Right lobe of liver (tissue), 6 donors: ENCODE results near the gene GOLT1A. TPM values are rescaled to one million over a fixed set of nuclear protein-coding genes. Genes with fewer than 3 reads are reported as not detected.

Source experiments
- ATAC-seq, 4 donors: fragments of 200-7000 bp; cut with Tn5 transposase; one replicate each; pipeline ENCODE4 v1.9.1; 2020; ENCODE audit warnings: mild to moderate bottlenecking in 4 of 4, moderate library complexity in 4 of 4
- DNase-seq, 3 donors: peaks; one replicate each; pipeline ENCODE4 v3.0.0-alpha.2; 2020
- H3K27ac ChIP-seq, 3 donors: fragments of 200-600 bp; one replicate each; pipeline ENCODE4 v1.8.0; 2022
- H3K27me3 ChIP-seq, 2 donors: fragments of 200-600 bp; one replicate each; pipeline ENCODE4 v1.8.0; 2022
- H3K36me3 ChIP-seq, 4 donors: fragments of 200-600 bp; sonication (generic) in 1 of 4; one replicate each; pipeline versions ENCODE4 v1.5.1 to v1.8.0; 2017 to 2022; ENCODE audit warnings: control low read depth in 1 of 4
- H3K4me1 ChIP-seq, 4 donors: fragments of 200-600 bp; sonication (generic) in 1 of 4; one replicate each; pipeline versions ENCODE4 v1.5.1 to v1.8.0; 2017 to 2022; ENCODE audit warnings: control low read depth in 1 of 4
- H3K4me3 ChIP-seq, 3 donors: fragments of 200-600 bp; one replicate each; pipeline ENCODE4 v1.8.0; 2022
- H3K9me3 ChIP-seq, 4 donors: fragments of 200-600 bp; sonication (generic) in 1 of 4; one replicate each; pipeline versions ENCODE4 v1.5.1 to v1.8.0; 2017 to 2022; ENCODE audit warnings: control low read depth in 1 of 4
- CTCF ChIP-seq, 4 donors: fragments of 200-600 bp in 3 of 4; fragments of 450-650 bp in 1 of 4; IDR thresholded peaks; one replicate each; pipeline versions ENCODE4 v1.5.1 to v1.8.0; 2016 to 2022; ENCODE audit warnings: antibody characterized with exemption in 4 of 4, mild to moderate bottlenecking in 2 of 4
- POLR2A ChIP-seq: fragments of 450-650 bp; IDR thresholded peaks from one replicate; pipeline ENCODE4 v1.6.1; 2017; ENCODE audit warnings: antibody characterized with exemption, mild to moderate bottlenecking
- WGBS: methylation state at CpG from one replicate; pipeline ENCODE4 v1.1.6; 2018; ENCODE audit warnings: low coverage, low lambda C conversion rate; ENCODE audit not compliant: insufficient coverage; ENCODE audit errors: missing lambda C conversion rate; 5-methylcytosine and 5-hydroxymethylcytosine counted together
- intact Hi-C, 2 donors: fragments of 100-400 bp; cut with DNase I; formaldehyde crosslinking; loops; one replicate each; pipeline versions ENCODE4 v1.11.2 to v1.14.1; 2022
- total RNA-seq, 6 experiments: library from RNA; depleted of rRNA in 2 of 6; stranded (reverse); fragments of >200 nt in 2 of 6; fragmentation: NEBNext Ultra II Directional in 3 of 6; extraction: Animal tissue kit (Norgen Biotek cat#: 25700) in 3 of 6; gene quantifications; one replicate each; pipeline versions ENCODE4 v1.1.0 to v1.2.4, GENCODE V29; 2016 to 2023
- donor health status: DM: no; HTN: yes; CAD: no.
- donor health status: DM: no; HTN: no; CAD: no.
- donor health status: DM: no; HTN: no; CAD: no.
- donor health status: DM: no; HTN: yes; CAD: no.
- donor health status: DM: no; HTN: yes; CAD: no.

GOLT1A gene
- total RNA-seq, 6 experiments from 2014 or later = 49.4 to 103 (median 74.5) TPM

DNA sequence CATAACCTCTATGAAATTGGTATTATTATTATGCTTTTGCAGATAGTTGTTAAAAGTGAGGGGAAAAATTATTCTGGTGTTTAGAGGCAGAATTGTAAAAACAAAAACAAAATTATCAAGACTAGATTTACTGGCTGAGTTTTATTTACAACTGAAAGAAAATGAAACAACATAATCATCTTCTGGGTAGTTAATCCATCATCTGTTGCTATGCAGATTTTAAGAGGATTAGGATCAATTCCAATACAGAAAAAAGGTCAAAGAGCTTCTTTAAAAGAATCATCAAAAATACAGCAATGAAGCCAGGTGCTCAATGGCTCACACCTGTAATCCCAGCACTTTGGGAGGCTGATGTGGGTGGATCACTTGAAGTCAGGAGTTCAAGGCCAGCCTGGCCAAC is 8.3 kb downstream of the GOLT1A start:
- no peak for ATAC-seq
- no peaks in the 10 kb centered on the region for H3K27me3 ChIP-seq
- peaks cover 0 to 28% (median 10%) of the 10 kb centered on the region in 4 donors for H3K4me1 ChIP-seq
- no peaks in the 10 kb centered on the region for H3K9me3 ChIP-seq
- H3K36me3 ChIP-seq = peaks cover 0 to 5% (median 0%) of the 10 kb centered on the region in 4 donors
- H3K4me3 ChIP-seq = no peak overlapping the region
- no peak for DNase-seq
- intact Hi-C loops = loop anchor here in 1 of 2 donors (5.0 kb wide), 1 partner anchor 43 kb away; no protein-coding TSS in a partner anchor
- TF ChIP-seq CTCF (IDR thresholded peaks at IDR 0.05) = no peak
- TF ChIP-seq POLR2A = no peak
- no peak overlapping the region for H3K27ac ChIP-seq

DNA sequence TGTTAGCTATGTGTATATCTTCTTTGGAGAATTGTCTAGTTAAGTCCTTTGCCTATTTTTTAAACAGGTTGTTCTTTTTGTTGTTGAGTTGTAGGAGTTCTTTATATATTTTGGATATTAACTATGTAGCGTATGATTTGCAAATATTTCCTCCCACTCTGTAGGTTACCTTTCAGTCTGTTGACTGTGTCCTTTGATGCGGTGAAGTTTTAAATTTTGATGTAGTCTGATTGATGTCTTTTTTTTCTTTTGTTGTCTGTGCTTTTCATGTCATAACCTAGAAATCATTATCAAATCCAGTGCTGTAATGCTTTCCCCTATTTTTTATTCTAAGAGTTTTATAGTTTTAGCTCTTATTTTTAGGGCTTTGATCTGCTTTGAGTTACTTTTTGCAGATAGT is 8.8 kb downstream of the GOLT1A start:
- Histone ChIP-seq H3K27me3 (no peaks in the 10 kb centered on the region), H3K4me1 (peaks cover 0 to 26% (median 10%) of the 10 kb centered on the region in 4 donors), H3K9me3 (no peaks in the 10 kb centered on the region), H3K4me3 (no peak overlapping the region), H3K36me3 (peaks cover 0 to 5% (median 0%) of the 10 kb centered on the region in 4 donors), H3K27ac (no peak overlapping the region)
- intact Hi-C loops = loop anchor here in 1 of 2 donors (5.0 kb wide), 1 partner anchor 43 kb away; no protein-coding TSS in a partner anchor
- DNase-seq (no peak), ATAC-seq (no peak)
- no peak for TF ChIP-seq POLR2A
- 85% methylated on average over 2 of the region's 2 CpGs for WGBS

GRCh38 chr1:204203206-204203767 is 10.5 kb downstream of the GOLT1A start:
- WGBS = 100% methylated on average over 1 of the region's 5 CpGs
- DNase-seq (no peak), ATAC-seq (no peak)
- no peaks in the 10 kb centered on the region for H3K27me3 ChIP-seq
- intact Hi-C loops = no loop called here
- peaks cover 0 to 25% (median 10%) of the 10 kb centered on the region in 4 donors for H3K4me1 ChIP-seq
- no peak overlapping the region for H3K27ac ChIP-seq
- H3K4me3 ChIP-seq = no peak overlapping the region
- no peaks in the 10 kb centered on the region for H3K9me3 ChIP-seq
- no peaks in the 10 kb centered on the region for H3K36me3 ChIP-seq
- TF ChIP-seq CTCF (IDR thresholded peaks at IDR 0.05) = no peak
- no peak for TF ChIP-seq POLR2A

DNA sequence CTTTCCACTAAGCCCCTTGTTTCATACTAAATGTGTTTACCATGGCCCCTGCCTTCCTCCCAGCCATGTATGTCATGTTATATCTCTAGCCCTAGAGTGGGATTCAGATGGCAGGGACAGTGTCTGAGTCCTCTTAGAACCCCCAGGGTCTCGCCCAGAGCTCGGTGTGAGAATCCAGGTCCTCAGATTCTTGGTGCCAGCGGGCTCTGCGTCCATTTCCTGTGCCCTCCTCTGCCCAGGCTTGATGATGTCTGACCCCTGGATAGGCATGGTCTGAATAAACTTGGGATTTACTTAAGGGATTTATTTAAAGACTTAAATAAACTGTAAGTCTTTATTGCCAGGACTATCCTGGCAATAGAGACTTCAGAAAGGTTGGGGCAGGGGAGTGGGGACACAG is 11.3 kb downstream of the GOLT1A start:
- DNase-seq = no peak
- 67% methylated on average over 1 of the region's 4 CpGs for WGBS
- intact Hi-C loops = no loop called here

More for the DNA sequence above, 11.3 kb downstream of the GOLT1A start:
- ATAC-seq = no peak
- Histone ChIP-seq H3K9me3 (no peaks in the 10 kb centered on the region), H3K4me3 (no peak overlapping the region), H3K4me1 (peaks cover 0 to 25% (median 10%) of the 10 kb centered on the region in 4 donors), H3K36me3 (no peaks in the 10 kb centered on the region), H3K27me3 (no peaks in the 10 kb centered on the region), H3K27ac (no peak overlapping the region)
- TF ChIP-seq CTCF (IDR thresholded peaks at IDR 0.05) = no peak
- TF ChIP-seq POLR2A = no peak
